ENCODE measurements around the gene GLS. TPM values are rescaled to one million over a fixed set of nuclear protein-coding genes. Genes with fewer than 3 reads are reported as not detected.

Gene GLS
- total RNA-seq, 1 experiment from 2014 or later: 97.4 TPM

DNA sequence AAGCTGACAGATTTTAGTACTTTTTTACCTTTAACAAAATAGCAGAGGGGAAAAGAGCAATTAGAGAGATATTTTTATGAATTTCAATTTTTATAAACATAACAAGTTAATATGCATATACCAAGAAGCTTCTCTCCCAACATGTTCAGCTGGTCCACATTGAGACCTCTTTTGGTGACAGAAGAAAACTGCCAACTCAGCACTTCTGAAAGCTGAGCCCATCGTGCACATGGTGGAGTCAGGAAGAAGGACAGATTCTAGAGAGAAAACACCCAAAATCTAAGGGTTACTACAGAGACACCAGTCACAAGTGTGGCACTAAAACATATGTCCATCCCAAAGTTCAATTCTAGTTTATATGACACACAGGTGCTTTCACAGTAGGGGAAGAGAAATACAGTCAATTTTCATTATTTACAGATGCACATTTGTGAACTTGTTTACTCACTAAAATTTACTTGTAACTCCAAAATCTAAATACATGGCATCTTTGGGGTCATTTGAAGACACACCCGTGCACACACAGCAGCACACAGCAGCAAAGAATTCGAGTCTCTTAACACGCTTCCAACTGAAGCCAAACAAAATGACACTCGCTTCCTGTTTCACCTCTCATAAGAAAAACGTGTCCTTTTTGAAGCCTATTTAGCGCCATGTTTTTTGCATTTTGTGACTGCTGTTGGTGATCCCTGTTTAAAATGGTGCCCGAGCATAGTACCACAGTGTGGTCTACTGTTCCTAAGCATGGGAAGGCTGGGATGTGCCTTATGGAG, 101.8 kb downstream of the GLS start:
- CTCF ChIA-PET: interaction anchor here (0.6 kb wide), 1 partner anchor 11 kb away, joined by 3 read pairs; no protein-coding TSS in a partner anchor
- intact Hi-C loops (cut with micrococcal nuclease): no loop called here

More for the DNA sequence above, 101.8 kb downstream of the GLS start:
- ChIA-PET RAD21 (ENCODE audit: low non-redundant PET in 1 of 2, low total read pairs in 2 of 2, uncharacterized antibody in 2 of 2, unreplicated experiment in 2 of 2) (no interaction called here), POLR2A (no interaction called here)
- Histone ChIP-seq H3K9ac (ENCODE audit: low read length) (no peak overlapping the region), H3K4me1 (ENCODE audit: control insufficient read depth in 1 of 2, insufficient read depth in 2 of 2, low read length in 2 of 2) (no peaks in the 10 kb centered on the region), H3K27ac (ENCODE audit: low read depth, low read length) (no peak overlapping the region), H4K20me1 (ENCODE audit: insufficient read depth) (no peaks in the 10 kb centered on the region), H3K79me2 (ENCODE audit: insufficient read depth, low read length) (no peaks in the 10 kb centered on the region), H3K9me2 (ENCODE audit: insufficient read depth) (no peaks in the 10 kb centered on the region), H3K4me3 (replicated peaks in 1 of 2; ENCODE audit: low read depth in 1 of 2, low read length in 2 of 2) (no peak overlapping the region), H3K9me3 (ENCODE audit: control insufficient read depth in 1 of 2, insufficient read depth in 1 of 2, low read depth in 1 of 2, low read length in 2 of 2) (no peaks in the 10 kb centered on the region), H2AFZ (ENCODE audit: low read depth, low read length, poor library complexity, severe bottlenecking) (no peak overlapping the region), H3K4me2 (ENCODE audit: low read length) (no peak overlapping the region), H3K27me3 (ENCODE audit: insufficient read depth, low read length) (no peaks in the 10 kb centered on the region), H3K36me3 (ENCODE audit: control insufficient read depth in 1 of 2, insufficient read depth in 2 of 2, low read length in 2 of 2) (peaks cover 81 to 84% of the 10 kb centered on the region in 2 experiments)
- ATAC-seq: no peak
- no peak for TF ChIP-seq YY1 (IDR thresholded peaks at IDR 0.05; ENCODE audit: extremely low read depth, insufficient replicate concordance, low read depth, low read length)
- no peak for TF ChIP-seq EZH2phosphoT487 (IDR thresholded peaks at IDR 0.05; ENCODE audit: borderline replicate concordance)
- TF ChIP-seq EGR1 (IDR thresholded peaks at IDR 0.05; ENCODE audit: low read depth): no peak
- no peak for TF ChIP-seq ZNF274 (IDR thresholded peaks at IDR 0.05; ENCODE audit: low read depth, low read length)
- TF ChIP-seq RAD21 (IDR thresholded peaks at IDR 0.05; ENCODE audit: low read depth): no peak
- TF ChIP-seq FOSL1 (IDR thresholded peaks at IDR 0.05; ENCODE audit: low read depth): no peak
- TF ChIP-seq, protein P1, sequence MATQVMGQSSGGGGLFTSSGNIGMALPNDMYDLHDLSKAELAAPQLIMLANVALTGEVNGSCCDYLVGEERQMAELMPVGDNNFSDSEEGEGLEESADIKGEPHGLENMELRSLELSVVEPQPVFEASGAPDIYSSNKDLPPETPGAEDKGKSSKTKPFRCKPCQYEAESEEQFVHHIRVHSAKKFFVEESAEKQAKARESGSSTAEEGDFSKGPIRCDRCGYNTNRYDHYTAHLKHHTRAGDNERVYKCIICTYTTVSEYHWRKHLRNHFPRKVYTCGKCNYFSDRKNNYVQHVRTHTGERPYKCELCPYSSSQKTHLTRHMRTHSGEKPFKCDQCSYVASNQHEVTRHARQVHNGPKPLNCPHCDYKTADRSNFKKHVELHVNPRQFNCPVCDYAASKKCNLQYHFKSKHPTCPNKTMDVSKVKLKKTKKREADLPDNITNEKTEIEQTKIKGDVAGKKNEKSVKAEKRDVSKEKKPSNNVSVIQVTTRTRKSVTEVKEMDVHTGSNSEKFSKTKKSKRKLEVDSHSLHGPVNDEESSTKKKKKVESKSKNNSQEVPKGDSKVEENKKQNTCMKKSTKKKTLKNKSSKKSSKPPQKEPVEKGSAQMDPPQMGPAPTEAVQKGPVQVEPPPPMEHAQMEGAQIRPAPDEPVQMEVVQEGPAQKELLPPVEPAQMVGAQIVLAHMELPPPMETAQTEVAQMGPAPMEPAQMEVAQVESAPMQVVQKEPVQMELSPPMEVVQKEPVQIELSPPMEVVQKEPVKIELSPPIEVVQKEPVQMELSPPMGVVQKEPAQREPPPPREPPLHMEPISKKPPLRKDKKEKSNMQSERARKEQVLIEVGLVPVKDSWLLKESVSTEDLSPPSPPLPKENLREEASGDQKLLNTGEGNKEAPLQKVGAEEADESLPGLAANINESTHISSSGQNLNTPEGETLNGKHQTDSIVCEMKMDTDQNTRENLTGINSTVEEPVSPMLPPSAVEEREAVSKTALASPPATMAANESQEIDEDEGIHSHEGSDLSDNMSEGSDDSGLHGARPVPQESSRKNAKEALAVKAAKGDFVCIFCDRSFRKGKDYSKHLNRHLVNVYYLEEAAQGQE (IDR thresholded peaks at IDR 0.05; ENCODE audit: low read depth): no peak
- TF ChIP-seq EZH2 (IDR thresholded peaks at IDR 0.05): no peak
- TF ChIP-seq JUND (IDR thresholded peaks at IDR 0.05): no peak
- TF ChIP-seq SP1 (IDR thresholded peaks at IDR 0.05; ENCODE audit: low read depth): no peak
- TF ChIP-seq, protein P2, sequence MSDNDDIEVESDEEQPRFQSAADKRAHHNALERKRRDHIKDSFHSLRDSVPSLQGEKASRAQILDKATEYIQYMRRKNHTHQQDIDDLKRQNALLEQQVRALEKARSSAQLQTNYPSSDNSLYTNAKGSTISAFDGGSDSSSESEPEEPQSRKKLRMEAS (IDR thresholded peaks at IDR 0.05): no peak
- TF ChIP-seq POLR2AphosphoS5 (IDR thresholded peaks at IDR 0.05; ENCODE audit: low read depth, low read length): no peak
- TF ChIP-seq SRF (IDR thresholded peaks at IDR 0.05; ENCODE audit: low read depth): no peak
- TF ChIP-seq, protein P3, sequence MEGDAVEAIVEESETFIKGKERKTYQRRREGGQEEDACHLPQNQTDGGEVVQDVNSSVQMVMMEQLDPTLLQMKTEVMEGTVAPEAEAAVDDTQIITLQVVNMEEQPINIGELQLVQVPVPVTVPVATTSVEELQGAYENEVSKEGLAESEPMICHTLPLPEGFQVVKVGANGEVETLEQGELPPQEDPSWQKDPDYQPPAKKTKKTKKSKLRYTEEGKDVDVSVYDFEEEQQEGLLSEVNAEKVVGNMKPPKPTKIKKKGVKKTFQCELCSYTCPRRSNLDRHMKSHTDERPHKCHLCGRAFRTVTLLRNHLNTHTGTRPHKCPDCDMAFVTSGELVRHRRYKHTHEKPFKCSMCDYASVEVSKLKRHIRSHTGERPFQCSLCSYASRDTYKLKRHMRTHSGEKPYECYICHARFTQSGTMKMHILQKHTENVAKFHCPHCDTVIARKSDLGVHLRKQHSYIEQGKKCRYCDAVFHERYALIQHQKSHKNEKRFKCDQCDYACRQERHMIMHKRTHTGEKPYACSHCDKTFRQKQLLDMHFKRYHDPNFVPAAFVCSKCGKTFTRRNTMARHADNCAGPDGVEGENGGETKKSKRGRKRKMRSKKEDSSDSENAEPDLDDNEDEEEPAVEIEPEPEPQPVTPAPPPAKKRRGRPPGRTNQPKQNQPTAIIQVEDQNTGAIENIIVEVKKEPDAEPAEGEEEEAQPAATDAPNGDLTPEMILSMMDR (IDR thresholded peaks at IDR 0.05 in 2 of 3, conservative IDR thresholded peaks at IDR 0.05 in 1 of 3; ENCODE audit: borderline replicate concordance in 1 of 3, insufficient read depth in 1 of 3, low read depth in 2 of 3, low read length in 2 of 3): no peak
- no peak for TF ChIP-seq TCF7L2 (IDR thresholded peaks at IDR 0.05; ENCODE audit: borderline replicate concordance, extremely low read depth, insufficient read depth, insufficient read length)
- no peak for TF ChIP-seq ZFX (IDR thresholded peaks at IDR 0.05)
- no peak for DNase-seq (ENCODE audit: low read depth, low spot score)
- no TSS peak for BruUV-seq (replicated peaks)

Data from HCT116 (cell line).